ENCODE measurements around the gene MLXIP. TPM values are rescaled to one million over a fixed set of nuclear protein-coding genes. Genes with fewer than 3 reads are reported as not detected.
A peak's percentile ranks its signal among the peaks of the same experiment; 100 is the strongest.

MLXIP gene
- total RNA-seq, 1 experiment from 2014 or later = 32.4 TPM

GRCh38 chr12:122094137-122094734 lies 15.7 kb downstream of the MLXIP start:
- 0 out of 7 replicates have a peak, but pooled peaks cover 0 to 2% (median 0%) of the 10 kb centered on the region in 3 experiments for H3K36me3 Mint-ChIP-seq (ENCODE audit: insufficient read depth in 1 of 3, low read depth in 3 of 3)
- H3K23ac ChIP-seq (ENCODE audit: insufficient read length, low read depth, low read length) = no peak overlapping the region
- no peak overlapping the region for H3K56ac ChIP-seq (ENCODE audit: insufficient read length, low read depth, low read length)
- peak overlapping the region; percentile 2 for H4K8ac ChIP-seq (replicated peaks; ENCODE audit: insufficient read length, low read depth, low read length)
- H3K27ac ChIP-seq (ENCODE audit: insufficient read length, low read depth, low read length) = no peak overlapping the region
- peaks cover 1% of the 10 kb centered on the region for H4K20me1 ChIP-seq (ENCODE audit: control insufficient read depth, insufficient read depth, insufficient read length)
- no peak overlapping the region for H2BK12ac ChIP-seq (ENCODE audit: insufficient read length, low read depth, low read length)
- no peak overlapping the region for H2BK5ac ChIP-seq (ENCODE audit: insufficient read length, low read length)
- no peaks in the 10 kb centered on the region for H3K9me3 ChIP-seq (ENCODE audit: control insufficient read depth, low read depth, low read length)
- H3K79me1 ChIP-seq (ENCODE audit: insufficient read depth, low read depth, low read length, poor library complexity, severe bottlenecking) = no peaks in the 10 kb centered on the region
- H2AK5ac ChIP-seq (ENCODE audit: insufficient read length, low read length) = no peak overlapping the region
- no peak overlapping the region for H2AFZ ChIP-seq (ENCODE audit: low read length)
- H3K79me2 ChIP-seq (ENCODE audit: insufficient read depth, low read length) = peaks cover 2% of the 10 kb centered on the region; the same call in 1 of the 2 replicates
- DNase-seq = no peak
- no peak overlapping the region for H3T11ph ChIP-seq (ENCODE audit: low read length)
- TF ChIP-seq CTCF (conservative IDR thresholded peaks at IDR 0.05) = no peak
- no peak overlapping the region for H4K91ac ChIP-seq (ENCODE audit: insufficient read length, low read depth, low read length)
- no peak overlapping the region for H3K4me2 ChIP-seq (ENCODE audit: insufficient read depth, insufficient read length, low read length)
- H2BK20ac ChIP-seq (ENCODE audit: low read depth, low read length, poor library complexity, severe bottlenecking) = no peak overlapping the region
- H3K14ac ChIP-seq (ENCODE audit: insufficient read depth, low read length) = no peak overlapping the region
- H3K4me1 Mint-ChIP-seq = peaks cover 12 to 18% of the 10 kb centered on the region in 2 experiments
- peaks cover 3% of the 10 kb centered on the region; the same call in 1 of the 2 replicates for H3K4me1 ChIP-seq (ENCODE audit: insufficient read depth, low read length)
- peak overlapping the region; percentile 9 for H4K5ac ChIP-seq (ENCODE audit: insufficient read length, low read depth, low read length)
- no peaks in the 10 kb centered on the region for H3K27me3 ChIP-seq (ENCODE audit: insufficient read depth, low read length)
- no peak overlapping the region for H3K9ac ChIP-seq (ENCODE audit: extremely low read depth, insufficient read length, low read length)
- 100% methylated on average over 5 of the region's 5 CpGs for WGBS (ENCODE audit: extremely low coverage, insufficient read length, low lambda C conversion rate)
- no peak overlapping the region for H3K27ac Mint-ChIP-seq
- no peak overlapping the region for H3K18ac ChIP-seq (ENCODE audit: insufficient read length, low read depth, low read length)
- H2BK120ac ChIP-seq (ENCODE audit: low read depth, low read length, poor library complexity, severe bottlenecking) = no peak overlapping the region
- peaks cover 3% of the 10 kb centered on the region for H3K23me2 ChIP-seq (ENCODE audit: insufficient read length, low read depth, low read length, poor library complexity, severe bottlenecking)
- H2BK15ac ChIP-seq (ENCODE audit: low read depth, low read length) = no peak overlapping the region
- no peaks in the 10 kb centered on the region for H3K27me3 Mint-ChIP-seq (ENCODE audit: low read depth)
- no peak overlapping the region for H3K4me3 Mint-ChIP-seq
- no peaks in the 10 kb centered on the region for H3K9me3 Mint-ChIP-seq
- H3K4ac ChIP-seq (ENCODE audit: low read depth, low read length) = no peak overlapping the region

All from H9 (cell line).